Osteocyte (in vitro differentiated cells): ENCODE measurements around the gene CPXM1. TPM values are rescaled to one million over a fixed set of nuclear protein-coding genes. Genes with fewer than 3 reads are reported as not detected.

ENCODE experiments used
- DNase-seq: peaks from one replicate; pipeline ENCODE4 v3.0.0; 2021; ENCODE audit warnings: mixed read lengths; ENCODE audit not compliant: unreplicated experiment; ENCODE audit errors: extremely low spot score
- H3K27ac Mint-ChIP-seq: one replicate; pipeline ENCODE4 v1.8.0; 2021; ENCODE audit warnings: mild to moderate bottlenecking, mixed read lengths; ENCODE audit not compliant: unreplicated experiment
- H3K27me3 Mint-ChIP-seq: one replicate; pipeline ENCODE4 v1.8.0; 2021; ENCODE audit warnings: mixed read lengths; ENCODE audit not compliant: unreplicated experiment
- H3K36me3 Mint-ChIP-seq: one replicate; pipeline ENCODE4 v1.8.0; 2021; ENCODE audit warnings: mixed read lengths; ENCODE audit not compliant: unreplicated experiment
- H3K4me1 Mint-ChIP-seq: one replicate; pipeline ENCODE4 v1.8.0; 2021; ENCODE audit warnings: mixed read lengths; ENCODE audit not compliant: unreplicated experiment
- H3K4me3 Mint-ChIP-seq: one replicate; pipeline ENCODE4 v1.8.0; 2021; ENCODE audit warnings: mild to moderate bottlenecking, moderate library complexity, mixed read lengths; ENCODE audit not compliant: unreplicated experiment
- H3K9me3 Mint-ChIP-seq: one replicate; pipeline ENCODE4 v1.8.0; 2021; ENCODE audit warnings: mixed read lengths; ENCODE audit not compliant: unreplicated experiment
- CTCF ChIP-seq: fragments of 200-600 bp; sonication (generic); IDR thresholded peaks from 2 replicates; pipeline ENCODE4 v1.5.0; 2021; ENCODE audit warnings: antibody characterized with exemption, mild to moderate bottlenecking, moderate library complexity
- total RNA-seq: library from RNA; stranded (reverse); gene quantifications from 2 replicates; pipeline ENCODE4 v1.2.1, GENCODE V29; 2021

Gene CPXM1
- total RNA-seq, 1 donor from 2014 or later: 84.0 TPM

- H3K4me1 Mint-ChIP-seq: peaks cover 23% of the 10 kb centered on the region
- no peak for TF ChIP-seq CTCF
- no peaks in the 10 kb centered on the region for H3K9me3 Mint-ChIP-seq
- H3K4me3 Mint-ChIP-seq: no peak overlapping the region
- peaks cover 66% of the 10 kb centered on the region for H3K27me3 Mint-ChIP-seq
- no peak overlapping the region for H3K27ac Mint-ChIP-seq
- peak; percentile 81 for DNase-seq
- no peaks in the 10 kb centered on the region for H3K36me3 Mint-ChIP-seq
Observed at GRCh38 chr20:2749951-2750490, 50.4 kb downstream of the CPXM1 start.

GRCh38 chr20:2749343-2749950 is 51.0 kb downstream of the CPXM1 start:
- H3K27ac Mint-ChIP-seq: no peak overlapping the region
- H3K4me1 Mint-ChIP-seq: peaks cover 23% of the 10 kb centered on the region
- no peak overlapping the region for H3K4me3 Mint-ChIP-seq
- DNase-seq: peak; percentile 85
- no peak for TF ChIP-seq CTCF
- H3K27me3 Mint-ChIP-seq: peaks cover 61% of the 10 kb centered on the region
- H3K9me3 Mint-ChIP-seq: no peaks in the 10 kb centered on the region
- H3K36me3 Mint-ChIP-seq: no peaks in the 10 kb centered on the region

DNA sequence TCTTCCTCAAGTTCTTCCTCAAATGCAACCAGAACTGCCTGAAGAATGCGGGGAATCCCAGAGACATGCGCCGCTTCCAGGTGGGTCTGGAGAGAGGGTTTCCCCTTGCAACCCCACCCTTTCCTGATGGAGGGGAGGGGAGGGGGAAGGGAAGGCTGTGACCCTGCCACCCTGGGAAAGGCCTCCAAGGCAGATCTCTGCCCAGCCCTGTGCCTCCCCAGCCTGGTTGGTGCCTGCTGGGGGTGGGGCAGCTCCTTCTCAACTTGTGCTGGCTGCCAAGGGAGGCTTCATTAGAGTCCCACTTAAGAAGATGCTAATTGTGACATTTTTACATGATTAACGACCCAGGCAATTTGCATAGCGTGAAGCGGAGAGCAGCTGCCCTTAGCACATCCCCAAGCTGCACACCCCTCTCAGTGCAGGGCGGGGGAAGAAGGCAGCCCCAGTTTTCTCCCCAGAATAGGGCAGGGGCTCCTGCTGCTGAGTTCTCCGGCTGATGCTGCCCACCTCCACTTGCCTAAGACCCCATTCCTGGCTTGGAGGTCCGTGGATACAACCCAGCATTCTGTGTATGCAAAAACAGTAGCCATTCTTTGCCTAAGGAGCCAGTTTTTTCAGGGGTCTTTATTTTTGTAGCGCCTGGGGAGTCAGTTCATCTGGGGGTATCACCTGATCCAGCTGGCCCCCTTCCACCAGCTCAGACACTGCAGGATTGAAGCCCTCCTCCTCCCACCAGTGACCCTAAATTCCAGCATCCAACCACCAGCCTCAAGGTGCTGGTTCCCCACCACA is 51.7 kb downstream of the CPXM1 start:
- Mint-ChIP-seq H3K4me3 (no peak overlapping the region), H3K4me1 (peaks cover 23% of the 10 kb centered on the region), H3K9me3 (no peaks in the 10 kb centered on the region), H3K27me3 (peaks cover 54% of the 10 kb centered on the region), H3K36me3 (no peaks in the 10 kb centered on the region), H3K27ac (no peak overlapping the region)
- peak; percentile 76 for DNase-seq
- TF ChIP-seq CTCF: no peak

DNA sequence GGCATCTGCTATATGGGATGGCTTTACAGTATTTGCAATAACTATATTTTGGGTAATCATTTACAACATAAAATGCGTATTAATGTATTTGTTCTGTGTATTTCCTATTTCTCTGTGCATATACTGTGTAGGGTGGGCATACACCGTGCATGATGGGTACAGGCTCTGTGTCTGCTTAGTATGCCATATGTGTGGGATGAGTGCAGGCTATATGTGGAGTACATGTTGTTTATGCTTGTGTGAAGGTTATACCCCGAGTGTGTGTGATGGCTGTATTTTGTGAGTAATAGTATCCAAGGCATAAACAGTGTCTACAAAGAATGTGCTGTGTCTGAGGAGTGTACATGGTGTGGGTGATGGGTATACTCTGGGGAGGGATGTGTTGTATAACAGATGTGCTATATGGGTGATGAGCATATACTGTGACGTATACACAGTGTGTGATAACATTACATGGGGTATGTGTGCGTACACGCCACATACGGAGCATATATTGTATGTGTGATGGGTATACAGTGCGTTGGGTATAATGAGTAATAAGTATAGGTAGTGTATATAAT is 52.7 kb downstream of the CPXM1 start:
- peaks cover 23% of the 10 kb centered on the region for H3K4me1 Mint-ChIP-seq
- no peak overlapping the region for H3K27ac Mint-ChIP-seq
- peaks cover 54% of the 10 kb centered on the region for H3K27me3 Mint-ChIP-seq
- TF ChIP-seq CTCF: no peak
- no peaks in the 10 kb centered on the region for H3K36me3 Mint-ChIP-seq
- no peak overlapping the region for H3K4me3 Mint-ChIP-seq
- H3K9me3 Mint-ChIP-seq: no peaks in the 10 kb centered on the region
- peak; percentile 8 for DNase-seq
